HFF-Myc (cell line): ENCODE data around the gene SHOX.

Source experiments
- DNase-seq: peaks from one replicate; pipeline ENCODE4 v3.0.0-alpha.2; 2011; ENCODE audit warnings: low read depth; ENCODE audit errors: extremely low read depth
- H3K4me3 ChIP-seq: replicated peaks from 2 replicates; pipeline ENCODE4 v1.5.1; 2011; ENCODE audit warnings: low read depth, mild to moderate bottlenecking, control low read depth, low read length
- TF ChIP-seq, protein P1 (sequence below): IDR thresholded peaks from 2 replicates; pipeline ENCODE4 v1.5.1; 2012; ENCODE audit warnings: mild to moderate bottlenecking, low read depth, low read length, control low read depth; ENCODE audit errors: missing control alignments

Gene SHOX

DNA sequence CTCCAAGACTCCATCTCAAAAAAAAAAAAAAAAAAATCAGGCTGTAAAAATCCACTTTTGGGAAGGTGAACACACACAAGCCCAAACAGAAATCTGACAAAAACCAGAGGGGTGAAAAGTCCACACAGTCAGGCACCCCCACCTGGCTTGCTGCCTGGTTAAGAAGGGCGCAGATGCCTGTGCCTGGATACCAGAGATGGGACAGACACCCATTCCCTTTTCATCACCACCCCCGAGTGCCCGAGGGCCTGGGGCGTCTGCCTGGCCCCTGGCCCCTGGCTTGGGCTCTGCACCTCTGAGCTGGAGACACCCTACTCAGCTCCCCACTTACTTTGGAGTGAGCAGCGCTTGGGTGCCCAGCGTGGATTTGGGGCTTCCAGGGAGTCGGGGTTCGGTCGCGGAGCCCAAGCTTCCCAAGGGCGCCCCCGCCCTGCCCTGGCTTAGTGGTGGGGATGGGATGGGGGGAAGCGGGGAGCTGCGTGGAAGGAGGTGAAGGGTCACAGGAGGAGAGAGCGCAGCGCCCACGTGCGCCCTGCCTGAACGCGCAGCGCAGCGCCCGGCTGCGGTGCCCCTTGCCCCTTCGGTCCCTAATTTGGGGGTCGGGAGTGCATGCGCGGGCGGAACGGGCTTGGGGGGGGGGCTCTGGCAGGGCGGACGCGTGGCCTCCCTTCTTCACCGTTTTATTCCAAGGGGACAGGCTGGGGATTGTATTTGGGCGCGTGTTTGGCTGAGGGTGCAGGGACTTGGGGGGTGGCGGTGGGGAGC lies 11.3 kb downstream of the SHOX start:
- TF ChIP-seq, protein P1, sequence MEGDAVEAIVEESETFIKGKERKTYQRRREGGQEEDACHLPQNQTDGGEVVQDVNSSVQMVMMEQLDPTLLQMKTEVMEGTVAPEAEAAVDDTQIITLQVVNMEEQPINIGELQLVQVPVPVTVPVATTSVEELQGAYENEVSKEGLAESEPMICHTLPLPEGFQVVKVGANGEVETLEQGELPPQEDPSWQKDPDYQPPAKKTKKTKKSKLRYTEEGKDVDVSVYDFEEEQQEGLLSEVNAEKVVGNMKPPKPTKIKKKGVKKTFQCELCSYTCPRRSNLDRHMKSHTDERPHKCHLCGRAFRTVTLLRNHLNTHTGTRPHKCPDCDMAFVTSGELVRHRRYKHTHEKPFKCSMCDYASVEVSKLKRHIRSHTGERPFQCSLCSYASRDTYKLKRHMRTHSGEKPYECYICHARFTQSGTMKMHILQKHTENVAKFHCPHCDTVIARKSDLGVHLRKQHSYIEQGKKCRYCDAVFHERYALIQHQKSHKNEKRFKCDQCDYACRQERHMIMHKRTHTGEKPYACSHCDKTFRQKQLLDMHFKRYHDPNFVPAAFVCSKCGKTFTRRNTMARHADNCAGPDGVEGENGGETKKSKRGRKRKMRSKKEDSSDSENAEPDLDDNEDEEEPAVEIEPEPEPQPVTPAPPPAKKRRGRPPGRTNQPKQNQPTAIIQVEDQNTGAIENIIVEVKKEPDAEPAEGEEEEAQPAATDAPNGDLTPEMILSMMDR = no peak
- no peak for DNase-seq
- no peak overlapping the region for H3K4me3 ChIP-seq

DNA sequence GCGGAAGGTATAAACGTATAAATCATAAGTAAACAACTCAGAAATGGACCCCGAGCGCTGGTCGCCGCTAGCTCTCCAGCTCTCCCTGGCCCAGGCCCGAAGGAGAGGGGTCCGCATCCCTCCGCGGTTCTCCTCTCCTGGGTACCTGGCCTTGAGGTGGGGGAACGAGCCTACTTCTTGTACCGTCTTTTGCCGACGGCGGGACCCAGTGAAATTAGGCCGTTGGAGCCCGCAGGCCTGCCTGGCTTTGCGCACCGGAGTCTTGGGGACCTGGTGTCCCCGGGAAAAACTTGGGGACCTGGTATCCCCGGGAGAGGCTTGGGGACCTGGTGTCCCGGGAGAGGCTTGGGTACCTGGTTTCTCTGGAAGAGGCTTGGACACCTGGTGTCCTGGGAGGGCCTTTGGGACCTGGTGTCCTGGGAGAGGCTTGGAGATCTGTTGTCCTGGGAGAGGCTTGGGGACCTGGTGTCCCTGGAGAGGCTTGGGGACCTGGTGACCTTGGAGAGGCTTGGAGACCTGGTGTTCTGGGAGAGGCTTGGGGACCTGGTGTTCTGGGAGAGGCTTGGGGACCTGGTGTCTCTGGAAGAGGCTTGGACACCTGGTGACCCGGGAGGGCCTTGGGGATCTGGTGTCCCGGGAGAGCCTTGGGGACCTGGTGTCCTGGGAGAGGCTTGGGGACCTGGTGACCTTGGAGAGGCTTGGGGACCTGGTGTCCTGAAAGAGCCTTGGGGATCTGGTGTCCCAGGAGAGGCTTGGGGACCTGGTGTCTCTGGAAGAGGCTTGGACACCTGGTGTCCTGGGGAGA lies 12.0 kb downstream of the SHOX start:
- DNase-seq = no peak
- H3K4me3 ChIP-seq = no peak overlapping the region
- TF ChIP-seq, protein P1 = no peak

- H3K4me3 ChIP-seq = no peak overlapping the region
- TF ChIP-seq, protein P1 = no peak
- DNase-seq = no peak
These were observed 12.6 kb downstream of the SHOX start for GRCh38 chrX:643241-643595.

DNA sequence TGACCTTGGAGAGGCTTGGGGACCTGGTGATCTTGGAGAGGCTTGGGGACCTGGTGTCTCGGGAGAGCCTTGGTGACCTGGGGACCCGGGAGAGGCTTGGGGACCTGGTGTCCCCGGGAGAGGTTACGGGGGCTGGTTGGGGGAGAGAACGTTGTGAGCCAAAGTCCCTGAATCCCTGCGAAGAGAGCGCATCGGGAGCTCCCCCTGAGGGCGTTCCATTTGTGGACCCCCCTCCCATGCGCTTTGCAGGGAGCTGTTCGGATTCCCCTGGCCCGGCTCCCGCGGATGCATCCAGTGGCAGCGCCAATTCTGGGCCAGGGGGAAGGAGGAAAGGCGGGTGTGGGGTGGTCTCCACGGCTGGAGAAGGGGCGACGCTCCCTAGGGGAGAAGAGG lies 13.3 kb downstream of the SHOX start:
- TF ChIP-seq, protein P1 = no peak
- no peak for DNase-seq
- no peak overlapping the region for H3K4me3 ChIP-seq

DNA sequence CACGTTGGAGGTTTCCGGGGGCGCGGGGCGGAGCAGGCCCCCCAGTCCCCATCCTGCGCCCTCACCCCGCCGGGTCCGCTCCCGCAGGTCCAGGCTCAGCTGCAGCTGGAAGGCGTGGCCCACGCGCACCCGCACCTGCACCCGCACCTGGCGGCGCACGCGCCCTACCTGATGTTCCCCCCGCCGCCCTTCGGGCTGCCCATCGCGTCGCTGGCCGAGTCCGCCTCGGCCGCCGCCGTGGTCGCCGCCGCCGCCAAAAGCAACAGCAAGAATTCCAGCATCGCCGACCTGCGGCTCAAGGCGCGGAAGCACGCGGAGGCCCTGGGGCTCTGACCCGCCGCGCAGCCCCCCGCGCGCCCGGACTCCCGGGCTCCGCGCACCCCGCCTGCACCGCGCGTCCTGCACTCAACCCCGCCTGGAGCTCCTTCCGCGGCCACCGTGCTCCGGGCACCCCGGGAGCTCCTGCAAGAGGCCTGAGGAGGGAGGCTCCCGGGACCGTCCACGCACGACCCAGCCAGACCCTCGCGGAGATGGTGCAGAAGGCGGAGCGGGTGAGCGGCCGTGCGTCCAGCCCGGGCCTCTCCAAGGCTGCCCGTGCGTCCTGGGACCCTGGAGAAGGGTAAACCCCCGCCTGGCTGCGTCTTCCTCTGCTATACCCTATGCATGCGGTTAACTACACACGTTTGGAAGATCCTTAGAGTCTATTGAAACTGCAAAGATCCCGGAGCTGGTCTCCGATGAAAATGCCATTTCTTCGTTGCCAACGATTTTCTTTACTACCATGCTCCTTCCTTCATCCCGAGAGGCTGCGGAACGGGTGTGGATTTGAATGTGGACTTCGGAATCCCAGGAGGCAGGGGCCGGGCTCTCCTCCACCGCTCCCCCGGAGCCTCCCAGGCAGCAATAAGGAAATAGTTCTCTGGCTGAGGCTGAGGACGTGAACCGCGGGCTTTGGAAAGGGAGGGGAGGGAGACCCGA lies 14.0 kb downstream of the SHOX start:
- peak overlapping the region; percentile 9; the same call in 1 of the 2 replicates for H3K4me3 ChIP-seq

DNA sequence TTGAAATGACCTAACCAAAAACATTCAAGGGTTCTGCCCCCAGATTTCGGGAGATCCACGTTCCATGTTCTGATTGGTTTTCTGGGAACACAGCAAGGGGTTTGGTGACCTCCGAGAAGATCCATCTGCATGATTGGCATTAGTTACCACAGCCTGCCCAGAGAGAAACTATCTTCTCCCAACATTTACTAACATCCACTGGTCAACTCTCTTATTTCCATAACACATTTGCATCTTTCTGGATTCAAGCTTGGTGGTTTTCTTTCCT lies 15.6 kb downstream of the SHOX start:
- TF ChIP-seq, protein P1 = no peak
- DNase-seq = no peak
- H3K4me3 ChIP-seq = no peak overlapping the region

More for the DNA sequence above, 14.0 kb downstream of the SHOX start:
- DNase-seq = no peak
- TF ChIP-seq, protein P1 = no peak
